Ishikawa (cell line): ENCODE data around the gene WDR38.

Experiments used
- MAX ChIP-seq: IDR thresholded peaks from 2 replicates; pipeline ENCODE4 v1.6.1; 2012
- NFIC ChIP-seq: IDR thresholded peaks from 2 replicates; pipeline ENCODE4 v1.6.1; 2012
- REST ChIP-seq: IDR thresholded peaks from 2 replicates; pipeline ENCODE4 v1.6.1; 2012; ENCODE audit warnings: low read depth, mild to moderate bottlenecking
- TAF1 ChIP-seq: IDR thresholded peaks from 2 replicates; pipeline ENCODE4 v1.6.1; 2012; ENCODE audit warnings: low read depth, mild to moderate bottlenecking
- TCF12 ChIP-seq: IDR thresholded peaks from 2 replicates; pipeline ENCODE4 v1.6.1; 2012; ENCODE audit warnings: low read depth
- TEAD4 ChIP-seq: IDR thresholded peaks from 2 replicates; pipeline ENCODE4 v1.6.1; 2012
- YY1 ChIP-seq: IDR thresholded peaks from 2 replicates; pipeline ENCODE4 v1.6.1; 2012; ENCODE audit warnings: low read depth
- ZBTB7A ChIP-seq: IDR thresholded peaks from 2 replicates; pipeline ENCODE4 v1.6.1; 2012; ENCODE audit warnings: low read depth

DNA sequence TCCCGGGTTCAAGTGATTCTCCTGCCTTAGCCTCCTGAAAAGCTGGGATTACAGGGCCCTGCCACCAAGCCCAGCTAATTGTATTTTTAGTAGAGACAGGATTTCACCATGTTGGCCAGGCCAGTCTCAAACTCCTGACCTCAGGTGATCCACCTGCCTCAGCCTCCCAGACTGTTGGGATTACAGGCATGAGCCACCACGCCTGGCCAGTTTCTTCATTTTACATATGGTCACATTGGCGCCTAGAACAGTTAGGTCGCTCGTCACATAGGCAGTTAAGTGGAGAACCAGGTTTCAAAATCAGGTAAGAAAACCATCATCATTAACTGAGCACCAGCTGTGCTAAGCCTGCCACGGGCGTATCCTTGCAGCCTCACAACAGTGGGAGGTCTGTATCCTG is 40.2 kb upstream of the WDR38 start:
- TF ChIP-seq REST (no peak), TAF1 (no peak), MAX (no peak), YY1 (no peak), TEAD4 (no peak), NFIC (no peak), TCF12 (no peak), ZBTB7A (no peak)
